Gastroesophageal sphincter (tissue), 4 donors: ENCODE measurements around the gene KAZN. TPM values are rescaled to one million over a fixed set of nuclear protein-coding genes. Genes with fewer than 3 reads are reported as not detected.
A peak's percentile ranks its signal among the peaks of the same experiment; 100 is the strongest.

Experiments used
- ATAC-seq: fragments of 150-250 bp; one replicate; pipeline ENCODE4 v1.9.1; 2016; ENCODE audit warnings: mild to moderate bottlenecking, moderate library complexity
- H3K27ac ChIP-seq, 4 donors: fragments of 200-600 bp; sonication (generic) in 3 of 4; 1 replicate in 3 of 4; 2 replicates in 1 of 4; pipeline ENCODE4 v1.5.1; 2016 to 2019
- H3K27me3 ChIP-seq: fragments of 200-600 bp; sonication (generic); one replicate; pipeline ENCODE4 v1.5.1; 2019
- H3K36me3 ChIP-seq, 2 donors: fragments of 200-600 bp; sonication (generic); one replicate each; pipeline ENCODE4 v1.5.1; 2019; ENCODE audit warnings: control low read depth in 1 of 2
- H3K4me1 ChIP-seq, 3 donors: fragments of 200-600 bp; sonication (generic); 1 replicate in 2 of 3; 2 replicates in 1 of 3; pipeline ENCODE4 v1.5.1; 2016 to 2019; ENCODE audit warnings: control low read depth in 2 of 3
- H3K4me3 ChIP-seq, 2 donors: fragments of 200-600 bp; sonication (generic); one replicate each; pipeline ENCODE4 v1.5.1; 2019; ENCODE audit warnings: mild to moderate bottlenecking in 1 of 2, moderate library complexity in 1 of 2
- H3K9me3 ChIP-seq, 3 donors: fragments of 200-600 bp; sonication (generic); one replicate each; pipeline ENCODE4 v1.5.1; 2017 to 2019; ENCODE audit warnings: control low read depth in 2 of 3
- EP300 ChIP-seq: sonication (generic); formaldehyde crosslinking; IDR thresholded peaks from one replicate; pipeline ENCODE4 v1.6.1; 2017; ENCODE audit warnings: antibody characterized with exemption, mild to moderate bottlenecking
- POLR2A ChIP-seq, 2 donors: fragments of 450-650 bp; IDR thresholded peaks; one replicate each; pipeline ENCODE4 v1.6.1; 2017; ENCODE audit warnings: antibody characterized with exemption in 2 of 2, mild to moderate bottlenecking in 2 of 2, moderate library complexity in 1 of 2
- POLR2AphosphoS5 ChIP-seq: sonication (generic); formaldehyde crosslinking; IDR thresholded peaks from one replicate; pipeline ENCODE4 v1.6.1; 2017; ENCODE audit warnings: antibody characterized with exemption
- WGBS, 2 donors: methylation state at CpG; one replicate each; pipeline ENCODE4 v1.1.5; 2018; ENCODE audit warnings: low coverage in 1 of 2; 5-methylcytosine and 5-hydroxymethylcytosine counted together
- total RNA-seq, 4 donors: library from RNA; depleted of rRNA; stranded (reverse); fragments of >200 nt; gene quantifications; one replicate each; pipeline ENCODE4 v1.1.0, GENCODE V29; 2016
- TF ChIP-seq, protein P1 (sequence below), 4 experiments: fragments of 200-600 bp in 2 of 4; fragments of 450-650 bp in 2 of 4; sonication (generic) in 1 of 4; IDR thresholded peaks; one replicate each; pipeline ENCODE4 v1.5.1; 2017 to 2019; ENCODE audit warnings: antibody characterized with exemption in 4 of 4, mild to moderate bottlenecking in 2 of 4, moderate library complexity in 2 of 4

Gene KAZN
- total RNA-seq, 4 donors from 2014 or later = 6.5 to 16.6 (median 11.5) TPM

DNA sequence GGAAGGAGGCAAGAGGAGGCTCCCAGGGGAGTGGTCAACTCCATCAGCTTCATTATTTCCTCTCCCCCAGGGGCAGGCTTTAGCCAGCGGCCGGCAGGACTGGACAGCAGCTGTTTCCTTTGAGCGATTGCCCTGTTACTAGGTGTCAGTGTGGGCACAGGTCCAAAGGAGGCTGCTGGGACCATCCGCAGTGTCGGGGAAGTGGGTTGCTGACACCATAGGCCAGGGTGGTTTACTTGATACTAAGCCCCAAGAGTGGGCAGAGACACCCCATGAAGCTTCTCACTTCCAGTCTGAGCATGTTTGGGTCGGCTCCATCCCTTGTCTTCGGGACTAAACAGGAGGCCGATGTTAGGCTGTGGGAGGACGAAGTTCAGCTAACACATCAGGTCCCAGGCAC, 63.6 kb downstream of the KAZN start:
- Histone ChIP-seq H3K27ac (peak overlapping the region in 3 of 4 donors; percentile 36 to 49 (median 38)), H3K27me3 (peaks cover 6% of the 10 kb centered on the region), H3K4me1 (peaks cover 0 to 4% (median 0%) of the 10 kb centered on the region in 3 donors), H3K36me3 (no peaks in the 10 kb centered on the region), H3K9me3 (no peaks in the 10 kb centered on the region), H3K4me3 (no peak overlapping the region)
- WGBS, 2 donors = 29 to 76% methylated on average over 1 to 3 of the region's 9 CpGs
- TF ChIP-seq EP300 = no peak
- no peak for TF ChIP-seq POLR2AphosphoS5
- no peak for TF ChIP-seq POLR2A (IDR thresholded peaks at IDR 0.05)
- TF ChIP-seq, protein P1, sequence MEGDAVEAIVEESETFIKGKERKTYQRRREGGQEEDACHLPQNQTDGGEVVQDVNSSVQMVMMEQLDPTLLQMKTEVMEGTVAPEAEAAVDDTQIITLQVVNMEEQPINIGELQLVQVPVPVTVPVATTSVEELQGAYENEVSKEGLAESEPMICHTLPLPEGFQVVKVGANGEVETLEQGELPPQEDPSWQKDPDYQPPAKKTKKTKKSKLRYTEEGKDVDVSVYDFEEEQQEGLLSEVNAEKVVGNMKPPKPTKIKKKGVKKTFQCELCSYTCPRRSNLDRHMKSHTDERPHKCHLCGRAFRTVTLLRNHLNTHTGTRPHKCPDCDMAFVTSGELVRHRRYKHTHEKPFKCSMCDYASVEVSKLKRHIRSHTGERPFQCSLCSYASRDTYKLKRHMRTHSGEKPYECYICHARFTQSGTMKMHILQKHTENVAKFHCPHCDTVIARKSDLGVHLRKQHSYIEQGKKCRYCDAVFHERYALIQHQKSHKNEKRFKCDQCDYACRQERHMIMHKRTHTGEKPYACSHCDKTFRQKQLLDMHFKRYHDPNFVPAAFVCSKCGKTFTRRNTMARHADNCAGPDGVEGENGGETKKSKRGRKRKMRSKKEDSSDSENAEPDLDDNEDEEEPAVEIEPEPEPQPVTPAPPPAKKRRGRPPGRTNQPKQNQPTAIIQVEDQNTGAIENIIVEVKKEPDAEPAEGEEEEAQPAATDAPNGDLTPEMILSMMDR (IDR thresholded peaks at IDR 0.05) = no peak
- peak; percentile 26 for ATAC-seq

DNA sequence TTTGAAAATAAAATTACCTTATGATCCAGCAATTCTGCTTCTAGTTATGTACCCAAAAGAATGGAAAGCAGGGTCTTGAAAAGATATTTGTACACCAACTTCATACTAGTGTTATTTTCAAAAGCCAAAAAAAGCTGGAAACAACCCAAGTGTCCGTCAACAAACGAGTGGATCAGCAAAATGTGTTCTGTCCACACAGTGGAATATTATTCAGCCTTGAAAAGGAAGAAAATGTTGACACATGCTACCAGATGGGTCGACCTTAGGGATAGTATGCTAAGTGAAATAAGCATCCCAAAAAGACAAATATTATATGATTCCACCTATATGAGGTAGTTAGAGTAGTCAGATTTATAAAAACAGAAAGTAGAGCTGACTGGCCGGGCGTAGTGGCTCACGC, 65.3 kb downstream of the KAZN start:
- H3K36me3 ChIP-seq = no peaks in the 10 kb centered on the region
- TF ChIP-seq, protein P1 (IDR thresholded peaks at IDR 0.05) = no peak
- TF ChIP-seq POLR2A (IDR thresholded peaks at IDR 0.05) = no peak
- no peak for TF ChIP-seq POLR2AphosphoS5
- TF ChIP-seq EP300 = no peak

DNA sequence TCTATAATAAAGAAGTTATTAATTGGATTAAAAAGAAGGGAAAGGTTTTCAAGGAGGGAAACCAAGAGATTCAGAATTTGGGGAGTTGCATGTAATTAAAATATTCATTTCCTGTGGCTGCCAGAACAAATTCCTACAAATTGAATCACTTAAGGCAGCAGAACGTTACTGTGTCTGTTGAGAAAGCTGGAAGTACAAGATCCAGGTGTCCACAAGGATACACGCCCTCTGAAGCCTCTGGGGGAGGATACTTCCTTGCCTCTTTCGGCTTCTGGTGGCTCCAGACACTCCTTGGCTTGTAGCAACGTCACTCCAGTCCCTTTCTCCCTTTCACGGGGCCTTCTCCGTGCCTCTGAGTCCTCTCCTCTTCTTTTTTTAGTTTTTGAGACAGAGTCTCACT, 67.9 kb downstream of the KAZN start:
- Histone ChIP-seq H3K27me3 (peaks cover 6% of the 10 kb centered on the region), H3K36me3 (no peaks in the 10 kb centered on the region), H3K4me1 (peaks cover 0 to 7% (median 0%) of the 10 kb centered on the region in 3 donors), H3K27ac (peak overlapping the region in 3 of 4 donors; percentile 24 to 53 (median 24)), H3K4me3 (no peak overlapping the region), H3K9me3 (no peaks in the 10 kb centered on the region)
- WGBS, 2 donors = 61 to 63% methylated on average over 6 of the region's 6 CpGs
- peak; percentile 67 for ATAC-seq
- TF ChIP-seq POLR2AphosphoS5 (no peak), POLR2A (IDR thresholded peaks at IDR 0.05) (no peak), EP300 (no peak)
- TF ChIP-seq, protein P1 (IDR thresholded peaks at IDR 0.05) = no peak

More for the DNA sequence above, 65.3 kb downstream of the KAZN start:
- ATAC-seq = no peak
- Histone ChIP-seq H3K27ac (no peak overlapping the region), H3K9me3 (no peaks in the 10 kb centered on the region), H3K4me1 (peaks cover 0 to 7% (median 0%) of the 10 kb centered on the region in 3 donors), H3K27me3 (peaks cover 6% of the 10 kb centered on the region), H3K4me3 (no peak overlapping the region)
- WGBS, 2 donors = 90 to 94% methylated on average over 6 of the region's 6 CpGs

DNA sequence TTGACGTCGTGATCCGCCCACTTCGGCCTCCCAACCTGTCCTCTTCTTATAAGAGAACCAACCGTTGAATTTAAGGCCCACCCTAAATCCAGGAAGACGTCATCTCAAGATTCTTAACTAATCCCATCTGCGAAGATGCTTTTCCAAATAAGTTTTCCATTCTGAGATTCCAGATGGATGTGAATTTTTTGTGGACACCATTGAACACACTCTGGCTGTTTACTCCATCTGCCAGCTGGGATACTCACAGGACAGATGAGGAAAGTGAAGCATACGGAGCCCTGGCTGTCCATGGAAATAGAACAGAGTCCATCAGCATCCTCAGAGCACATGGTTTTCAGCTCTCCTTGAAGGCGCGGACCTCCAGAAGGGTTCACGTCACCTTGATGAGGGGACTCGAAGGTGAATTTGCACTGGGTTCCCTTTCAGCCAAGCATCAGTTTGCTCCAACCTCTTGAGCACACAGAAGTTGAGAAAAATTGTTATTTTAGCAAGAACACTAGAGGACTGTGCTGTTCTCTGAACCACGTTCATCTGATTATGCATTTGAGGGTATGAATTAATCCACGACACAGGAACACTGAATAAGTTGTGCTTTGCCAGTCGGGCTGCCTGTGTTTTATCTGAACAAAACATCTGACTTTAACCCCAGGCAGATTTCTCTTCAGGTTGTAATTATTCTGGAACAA, 68.6 kb downstream of the KAZN start:
- 52 to 70% methylated on average over 6 to 15 of the region's 15 CpGs for WGBS, 2 donors
- Histone ChIP-seq H3K9me3 (no peaks in the 10 kb centered on the region), H3K27ac (peak overlapping the region in 3 of 4 donors; percentile 24 to 53 (median 24)), H3K4me1 (peaks cover 0 to 7% (median 0%) of the 10 kb centered on the region in 3 donors), H3K27me3 (peaks cover under 1% of the 10 kb centered on the region), H3K4me3 (no peak overlapping the region), H3K36me3 (no peaks in the 10 kb centered on the region)
- ATAC-seq = no peak
- TF ChIP-seq POLR2AphosphoS5 (no peak), POLR2A (IDR thresholded peaks at IDR 0.05) (no peak)

DNA sequence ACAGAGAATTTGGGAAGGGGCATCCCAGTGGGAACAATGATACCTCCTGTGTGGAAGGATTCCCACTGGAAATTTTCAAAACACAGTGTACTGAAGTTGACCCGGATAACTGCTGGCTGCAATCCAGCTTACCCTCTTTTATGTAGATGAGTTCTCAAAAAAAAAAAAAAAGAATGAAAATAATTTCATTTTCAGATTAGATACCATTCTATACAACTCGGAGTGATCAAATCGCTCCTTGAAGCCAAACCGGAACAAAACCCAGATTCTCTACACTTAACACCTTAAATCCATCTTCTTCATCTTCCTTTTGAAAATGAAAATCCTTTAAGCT, 69.1 kb downstream of the KAZN start:
- H3K27me3 ChIP-seq = no peaks in the 10 kb centered on the region
- ATAC-seq = no peak
- H3K36me3 ChIP-seq = no peaks in the 10 kb centered on the region
- no peak overlapping the region for H3K4me3 ChIP-seq
- no peak overlapping the region for H3K27ac ChIP-seq
- no peaks in the 10 kb centered on the region for H3K9me3 ChIP-seq
- WGBS, 2 donors = 62 to 71% methylated on average over 3 to 4 of the region's 4 CpGs
- peaks cover 0 to 7% (median 0%) of the 10 kb centered on the region in 3 donors for H3K4me1 ChIP-seq
- TF ChIP-seq EP300 (no peak), POLR2AphosphoS5 (no peak), POLR2A (IDR thresholded peaks at IDR 0.05) (no peak)
- TF ChIP-seq, protein P1 (IDR thresholded peaks at IDR 0.05) = no peak
